ENCODE results near the gene C1QTNF4. TPM values are rescaled to one million over a fixed set of nuclear protein-coding genes. Genes with fewer than 3 reads are reported as not detected.
A peak's percentile ranks its signal among the peaks of the same experiment; 100 is the strongest.

Gene C1QTNF4
- total and polyA plus RNA-seq, 2 donors (not counting 1 experiment from before 2014, with no cell fraction given): 1.6 TPM; not detected in 1

DNA sequence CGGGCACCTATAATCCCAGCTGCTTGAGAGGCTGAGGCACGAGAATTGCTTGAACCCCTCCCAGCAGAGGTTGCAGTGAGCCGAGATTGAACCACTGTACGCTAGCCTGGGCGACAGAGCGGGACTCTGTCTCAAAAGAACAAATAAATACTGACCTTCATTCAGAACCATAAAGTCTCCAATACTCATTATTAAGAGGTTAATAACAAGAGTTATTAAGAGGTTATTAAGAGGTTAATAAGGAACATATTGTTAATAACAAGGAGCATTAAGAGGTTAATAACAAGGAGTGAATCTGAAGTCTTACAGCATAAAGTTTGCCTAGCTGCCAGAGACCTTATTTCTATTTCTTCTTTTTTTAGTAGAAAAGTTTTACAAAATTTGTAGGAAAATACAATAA lies 48.9 kb downstream of the C1QTNF4 start:
- Histone ChIP-seq H4K20me1 (ENCODE audit: control insufficient read depth, insufficient read depth, low read length, poor library complexity, severe bottlenecking) (peaks cover 75% of the 10 kb centered on the region), H3K27me3 (replicated peaks in 1 of 4; ENCODE audit: control extremely low read depth in 1 of 4, control insufficient read depth in 3 of 4, insufficient read depth in 4 of 4, low read length in 3 of 4) (no peaks in the 10 kb centered on the region), H3K4me1 (ENCODE audit: control insufficient read depth in 2 of 2, insufficient read depth in 2 of 2, low read length in 2 of 2) (peaks cover 10 to 28% of the 10 kb centered on the region in 2 donors), H3K36me3 (replicated peaks in 1 of 2; ENCODE audit: control extremely low read depth in 1 of 2, control insufficient read depth in 1 of 2, extremely low read depth in 1 of 2, insufficient read depth in 2 of 2, low read length in 1 of 2) (no peaks in the 10 kb centered on the region), H3K79me2 (ENCODE audit: control insufficient read depth, insufficient read depth, low read length) (peaks cover 99% of the 10 kb centered on the region), H3K9me3 (ENCODE audit: control extremely low read depth in 1 of 3, control insufficient read depth in 2 of 3, insufficient read depth in 1 of 3, low read length in 2 of 3) (no peaks in the 10 kb centered on the region), H3K9ac (ENCODE audit: low read length) (no peak overlapping the region), H3K4me3 (ENCODE audit: control extremely low read depth in 1 of 5, extremely low read depth in 1 of 5, insufficient read depth in 1 of 5, low read depth in 2 of 5, low read length in 4 of 5) (no peak overlapping the region), H2AFZ (ENCODE audit: insufficient read depth, low read depth, low read length, poor library complexity, severe bottlenecking) (no peak overlapping the region), H3K4me2 (replicated peaks; ENCODE audit: low read depth, low read length, poor library complexity, severe bottlenecking) (no peak overlapping the region), H3K27ac (ENCODE audit: low read length in 2 of 2) (no peak overlapping the region)
- POLR2A ChIA-PET: interaction anchor here (0.6 kb wide), 1 partner anchor 27 kb away, joined by 8 read pairs; no protein-coding TSS in a partner anchor
- H3K27me3 Mint-ChIP-seq: no peaks in the 10 kb centered on the region
- H3K27ac Mint-ChIP-seq: no peak overlapping the region
- H3K4me3 Mint-ChIP-seq: no peak overlapping the region
- TF ChIP-seq EZH2 (IDR thresholded peaks at IDR 0.05; ENCODE audit: borderline replicate concordance, insufficient read depth, low read depth, low read length, poor library complexity, severe bottlenecking): no peak
- TF ChIP-seq, protein P1, sequence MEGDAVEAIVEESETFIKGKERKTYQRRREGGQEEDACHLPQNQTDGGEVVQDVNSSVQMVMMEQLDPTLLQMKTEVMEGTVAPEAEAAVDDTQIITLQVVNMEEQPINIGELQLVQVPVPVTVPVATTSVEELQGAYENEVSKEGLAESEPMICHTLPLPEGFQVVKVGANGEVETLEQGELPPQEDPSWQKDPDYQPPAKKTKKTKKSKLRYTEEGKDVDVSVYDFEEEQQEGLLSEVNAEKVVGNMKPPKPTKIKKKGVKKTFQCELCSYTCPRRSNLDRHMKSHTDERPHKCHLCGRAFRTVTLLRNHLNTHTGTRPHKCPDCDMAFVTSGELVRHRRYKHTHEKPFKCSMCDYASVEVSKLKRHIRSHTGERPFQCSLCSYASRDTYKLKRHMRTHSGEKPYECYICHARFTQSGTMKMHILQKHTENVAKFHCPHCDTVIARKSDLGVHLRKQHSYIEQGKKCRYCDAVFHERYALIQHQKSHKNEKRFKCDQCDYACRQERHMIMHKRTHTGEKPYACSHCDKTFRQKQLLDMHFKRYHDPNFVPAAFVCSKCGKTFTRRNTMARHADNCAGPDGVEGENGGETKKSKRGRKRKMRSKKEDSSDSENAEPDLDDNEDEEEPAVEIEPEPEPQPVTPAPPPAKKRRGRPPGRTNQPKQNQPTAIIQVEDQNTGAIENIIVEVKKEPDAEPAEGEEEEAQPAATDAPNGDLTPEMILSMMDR (IDR thresholded peaks at IDR 0.05): no peak
- ATAC-seq (ENCODE audit: low read depth): no peak
- no peak for DNase-seq
- intact Hi-C loops (cut with micrococcal nuclease): no loop called here
- WGBS (ENCODE audit: insufficient coverage): 90% methylated on average over 2 of the region's 6 CpGs
- peaks cover 52% of the 10 kb centered on the region for H3K4me1 Mint-ChIP-seq
- no peaks in the 10 kb centered on the region for H3K9me3 Mint-ChIP-seq (ENCODE audit: insufficient read depth)
- CTCF ChIA-PET: no interaction called here

DNA sequence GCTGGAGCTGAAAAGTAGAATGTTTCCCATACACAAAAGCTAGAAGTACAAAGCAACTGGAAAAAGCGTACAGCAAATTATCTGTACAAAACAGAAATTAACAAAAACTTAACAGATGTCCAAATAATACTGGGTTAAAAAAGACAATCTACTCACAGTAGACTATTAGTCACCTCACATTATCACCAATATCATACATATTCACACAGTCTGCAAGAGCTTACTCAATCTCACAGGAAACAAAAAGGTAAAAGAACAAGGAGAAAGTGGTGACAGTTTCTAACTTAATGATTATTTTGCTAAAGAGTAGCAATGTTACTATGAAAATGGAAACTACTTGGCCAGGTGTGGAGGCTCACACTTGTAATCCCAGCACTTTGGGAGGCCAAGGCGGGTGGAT lies 53.1 kb downstream of the C1QTNF4 start:
- intact Hi-C loops (cut with micrococcal nuclease): no loop called here
- ATAC-seq (ENCODE audit: low read depth) (no peak), DNase-seq (no peak)
- H3K36me3 ChIP-seq (replicated peaks in 1 of 2; ENCODE audit: control extremely low read depth in 1 of 2, control insufficient read depth in 1 of 2, extremely low read depth in 1 of 2, insufficient read depth in 2 of 2, low read length in 1 of 2): peaks cover 0 to 3% of the 10 kb centered on the region in 2 experiments
- H4K20me1 ChIP-seq (ENCODE audit: control insufficient read depth, insufficient read depth, low read length, poor library complexity, severe bottlenecking): peaks cover 85% of the 10 kb centered on the region
- WGBS (ENCODE audit: insufficient coverage): 100% methylated on average over 2 of the region's 2 CpGs
- no peak overlapping the region for H2AFZ ChIP-seq (ENCODE audit: insufficient read depth, low read depth, low read length, poor library complexity, severe bottlenecking)
- H3K27me3 Mint-ChIP-seq: no peaks in the 10 kb centered on the region
- H3K4me1 Mint-ChIP-seq: peaks cover 52% of the 10 kb centered on the region
- peak overlapping the region; percentile 0 for H3K4me3 Mint-ChIP-seq
- ChIA-PET CTCF (interaction anchor here (1.6 kb wide), 1 partner anchor 11 kb away, joined by 4 read pairs; no protein-coding TSS in a partner anchor), POLR2A (interaction anchor here (1.1 kb wide), 1 partner anchor 37 kb away, joined by 12 read pairs; the partner anchor contains the start of genes KBTBD4 and NDUFS3)
- peaks cover 99% of the 10 kb centered on the region for H3K79me2 ChIP-seq (ENCODE audit: control insufficient read depth, insufficient read depth, low read length)
- no peak for TF ChIP-seq EZH2 (IDR thresholded peaks at IDR 0.05; ENCODE audit: borderline replicate concordance, insufficient read depth, low read depth, low read length, poor library complexity, severe bottlenecking)
- TF ChIP-seq, protein P1 (IDR thresholded peaks at IDR 0.05): no peak
- no peaks in the 10 kb centered on the region for H3K9me3 ChIP-seq (ENCODE audit: control extremely low read depth in 1 of 3, control insufficient read depth in 2 of 3, insufficient read depth in 1 of 3, low read length in 2 of 3)
- peaks cover 18 to 32% of the 10 kb centered on the region in 2 donors for H3K4me1 ChIP-seq (ENCODE audit: control insufficient read depth in 2 of 2, insufficient read depth in 2 of 2, low read length in 2 of 2)
- peak overlapping the region; percentile 0 for H3K4me2 ChIP-seq (replicated peaks; ENCODE audit: low read depth, low read length, poor library complexity, severe bottlenecking)
- H3K9me3 Mint-ChIP-seq (ENCODE audit: insufficient read depth): no peaks in the 10 kb centered on the region
- no peak overlapping the region for H3K27ac Mint-ChIP-seq
- H3K9ac ChIP-seq (ENCODE audit: low read length): no peak overlapping the region
- H3K27me3 ChIP-seq (replicated peaks in 1 of 4; ENCODE audit: control extremely low read depth in 1 of 4, control insufficient read depth in 3 of 4, insufficient read depth in 4 of 4, low read length in 3 of 4): no peaks in the 10 kb centered on the region
- no peak overlapping the region for H3K4me3 ChIP-seq (ENCODE audit: control extremely low read depth in 1 of 5, extremely low read depth in 1 of 5, insufficient read depth in 1 of 5, low read depth in 2 of 5, low read length in 4 of 5)
- H3K27ac ChIP-seq (ENCODE audit: low read length in 2 of 2): peak overlapping the region in 1 of 2 donors; percentile 3

Data from B cell (primary cell).